A673 (cell line): ENCODE measurements around the gene LHFPL2. TPM values are rescaled to one million over a fixed set of nuclear protein-coding genes. Genes with fewer than 3 reads are reported as not detected.
"Not testable (repeated sequence)": the region's sequence is repeated elsewhere in the genome, so short reads cannot be mapped to it uniquely, and the experiment has no call there.

ENCODE experiments used
- BruUV-seq: library from RNA; stranded (reverse); fragments of 400-500 nt; replicated peaks from 2 replicates; lab custom pipeline; 2021; lab: Mats Ljungman, UMichigan
- CTCF ChIA-PET: fragments of 300-600 bp; sonication (Branson Sonifier 250); formaldehyde crosslinking; loops from one replicate; lab custom pipeline; 2022; ENCODE audit warnings: antibody characterized with exemption; lab: Charles Lee
- POLR2A ChIA-PET: fragments of 300-600 bp; sonication (Branson Sonifier 250); formaldehyde crosslinking; loops from one replicate; lab custom pipeline; 2022; ENCODE audit warnings: antibody characterized with exemption; ENCODE audit not compliant: low non-redundant PET; lab: Charles Lee
- DNase-seq: peaks from one replicate; pipeline ENCODE4 v3.0.0-alpha.2; 2015; ENCODE audit warnings: low spot score
- H3K27ac ChIP-seq: fragments of 200-600 bp; sonication (generic); 2 replicates; pipeline ENCODE4 v1.5.1; 2016; ENCODE audit warnings: mixed run types, low read depth, mild to moderate bottlenecking, mixed read lengths, antibody characterized with exemption, low read length; ENCODE audit not compliant: poor library complexity, severe bottlenecking
- H3K27me3 ChIP-seq: fragments of 200-600 bp; sonication (generic); replicated peaks from 2 replicates; pipeline ENCODE4 v1.6.1; 2017; ENCODE audit warnings: mixed run types, low read depth, mild to moderate bottlenecking, mixed read lengths, antibody characterized with exemption, low read length; ENCODE audit not compliant: insufficient read depth, poor library complexity
- H3K36me3 ChIP-seq: fragments of 200-600 bp; sonication (generic); 2 replicates; pipeline ENCODE4 v1.6.1; 2016; ENCODE audit warnings: mixed run types, mild to moderate bottlenecking, mixed read lengths, antibody characterized with exemption, low read length; ENCODE audit not compliant: insufficient read depth, poor library complexity, severe bottlenecking
- H3K4me1 ChIP-seq: fragments of 200-600 bp; sonication (generic); 2 replicates; pipeline ENCODE4 v1.6.1; 2017; ENCODE audit warnings: mixed run types, mild to moderate bottlenecking, mixed read lengths, antibody characterized with exemption, low read length; ENCODE audit not compliant: insufficient read depth, poor library complexity, severe bottlenecking
- H3K4me3 ChIP-seq: fragments of 200-600 bp; sonication (generic); 2 replicates; pipeline ENCODE4 v1.5.1; 2016; ENCODE audit warnings: low read depth, mixed run types, mild to moderate bottlenecking, mixed read lengths, low read length; ENCODE audit not compliant: poor library complexity, severe bottlenecking
- H3K9me3 ChIP-seq: fragments of 200-600 bp; sonication (generic); 2 replicates; pipeline ENCODE4 v1.6.1; 2016; ENCODE audit warnings: mixed run types, low read depth, mild to moderate bottlenecking, mixed read lengths, antibody characterized with exemption, low read length; ENCODE audit not compliant: poor library complexity, severe bottlenecking
- CTCF ChIP-seq: fragments of 300-800, 200-600 bp; sonication (generic); conservative IDR thresholded peaks from 2 replicates; pipeline ENCODE4 v1.5.1; 2017; ENCODE audit warnings: low read depth, mild to moderate bottlenecking, antibody characterized with exemption, low read length, moderate library complexity, mixed read lengths
- EZH2 ChIP-seq: fragments of 200-600 bp; sonication (generic); IDR thresholded peaks from 2 replicates; pipeline ENCODE4 v1.6.1; 2017; ENCODE audit warnings: borderline replicate concordance, low read depth, mild to moderate bottlenecking, mixed read lengths, antibody characterized with exemption, low read length; ENCODE audit not compliant: poor library complexity, severe bottlenecking
- intact Hi-C: fragments of 100-400 bp; cut with micrococcal nuclease; formaldehyde crosslinking; loops from one replicate; pipeline ENCODE4 v1.10.0; 2022; ENCODE audit not compliant: unreplicated experiment
- total RNA-seq: library from RNA; stranded (reverse); gene quantifications from 2 replicates; pipeline ENCODE4 v1.2.3, GENCODE V29; 2021

The LHFPL2 gene
- total RNA-seq, 1 experiment from 2014 or later = 6.2 TPM

GRCh38 chr5:78677777-78678668 is 29.5 kb upstream of the LHFPL2 start:
- ChIA-PET CTCF (interaction anchor here (0.5 kb wide), 1 partner anchor 811 kb away, joined by 3 read pairs; no protein-coding TSS in a partner anchor), POLR2A (interaction anchor here (0.6 kb wide), 1 partner anchor 22 kb away, joined by 3 read pairs; no protein-coding TSS in a partner anchor)
- TF ChIP-seq CTCF (no peak), EZH2 (no peak)
- no peaks in the 10 kb centered on the region for H3K9me3 ChIP-seq
- H3K27ac ChIP-seq = no peak overlapping the region
- H3K4me3 ChIP-seq = no peak overlapping the region
- BruUV-seq = no TSS peak
- no peaks in the 10 kb centered on the region for H3K36me3 ChIP-seq
- peak; percentile 40 for DNase-seq
- intact Hi-C loops = no loop called here
- H3K27me3 ChIP-seq = no peaks in the 10 kb centered on the region
- peaks cover 3% of the 10 kb centered on the region for H3K4me1 ChIP-seq

GRCh38 chr5:78675956-78676730 is 27.6 kb upstream of the LHFPL2 start:
- POLR2A ChIA-PET = no interaction called here
- no peaks in the 10 kb centered on the region for H3K9me3 ChIP-seq
- no TSS peak for BruUV-seq
- H3K4me1 ChIP-seq = peaks cover 3% of the 10 kb centered on the region
- intact Hi-C loops = no loop called here
- no peaks in the 10 kb centered on the region for H3K27me3 ChIP-seq
- CTCF ChIA-PET = no interaction called here
- H3K27ac ChIP-seq = no peak overlapping the region
- H3K36me3 ChIP-seq = no peaks in the 10 kb centered on the region
- no peak overlapping the region for H3K4me3 ChIP-seq
- TF ChIP-seq CTCF = no peak
- TF ChIP-seq EZH2 = no peak
- no peak for DNase-seq

GRCh38 chr5:78673827-78674226 is 25.3 kb upstream of the LHFPL2 start:
- H3K36me3 ChIP-seq, POLR2A ChIA-PET, BruUV-seq, H3K4me3 ChIP-seq, CTCF ChIA-PET, H3K4me1 ChIP-seq, H3K27me3 ChIP-seq, H3K9me3 ChIP-seq, H3K27ac ChIP-seq, intact Hi-C loops, DNase-seq: not testable (repeated sequence)
